Occipital lobe (tissue), 2 donors: ENCODE data around the gene CC2D2A. TPM values are rescaled to one million over a fixed set of nuclear protein-coding genes. Genes with fewer than 3 reads are reported as not detected.
"Not testable (repeated sequence)": the region's sequence is repeated elsewhere in the genome, so short reads cannot be mapped to it uniquely, and the experiment has no call there.

Experiments
- DNase-seq: peaks from one replicate; lab custom pipeline; 2025; lab: John Stamatoyannopoulos, UW
- total RNA-seq: library from RNA; depleted of rRNA; stranded (reverse); fragments of >200 nt; gene quantifications from one replicate; pipeline ENCODE4 v1.2.3, GENCODE V29; 2014

CC2D2A gene
- total RNA-seq, 1 donor from 2014 or later, result 19.8 TPM

GRCh38 chr4:15513545-15513944, 43.9 kb downstream of the CC2D2A start:
- DNase-seq, result no peak

DNA sequence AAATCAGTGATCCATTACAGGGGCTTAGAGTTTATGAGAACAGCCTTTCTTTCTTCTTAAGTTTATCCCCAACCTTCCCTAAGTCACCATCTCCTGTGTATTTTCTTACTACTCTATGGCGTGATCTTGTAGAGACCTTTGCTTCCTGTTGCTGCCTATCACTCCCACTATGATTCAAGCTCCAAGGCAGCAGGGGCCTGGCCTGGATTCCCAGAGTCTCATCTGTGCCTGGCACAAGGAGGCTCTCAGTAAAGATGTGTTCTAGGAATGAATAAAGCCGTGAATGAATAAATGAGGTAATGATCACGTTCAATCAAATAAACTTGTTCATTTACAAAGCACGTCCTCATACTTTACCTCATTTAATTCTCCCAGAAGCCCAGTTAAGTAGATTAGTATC, 45.4 kb downstream of the CC2D2A start:
- no peak for DNase-seq

- no peak for DNase-seq
These were observed 46.8 kb downstream of the CC2D2A start for GRCh38 chr4:15516494-15516893.

DNA sequence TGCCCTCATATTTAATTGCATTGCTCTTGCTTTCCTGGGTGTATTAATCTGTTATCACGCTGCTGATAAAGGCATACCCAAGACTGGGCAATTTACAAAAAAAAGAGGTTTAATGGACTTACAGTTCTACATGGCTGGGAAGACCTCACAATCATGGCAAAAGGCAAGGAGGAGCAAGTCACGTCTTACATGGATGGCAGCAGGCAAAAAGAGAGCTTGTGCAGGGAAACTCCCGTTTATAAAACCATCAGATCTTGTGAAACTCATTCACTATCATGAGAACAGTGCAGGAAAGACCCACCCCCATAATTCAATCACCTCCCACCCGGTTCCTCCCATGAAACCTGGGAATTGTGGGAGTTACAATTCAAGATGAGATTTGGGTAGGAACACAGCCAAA, 48.0 kb downstream of the CC2D2A start:
- not testable (repeated sequence) for DNase-seq

GRCh38 chr4:15521442-15522039, 51.9 kb downstream of the CC2D2A start:
- DNase-seq, result no peak

- no peak for DNase-seq
These were observed 55.4 kb downstream of the CC2D2A start for GRCh38 chr4:15525080-15525479.

GRCh38 chr4:15526924-15527592, 57.4 kb downstream of the CC2D2A start:
- DNase-seq, result no peak

- DNase-seq, result no peak
These were observed 62.1 kb downstream of the CC2D2A start for GRCh38 chr4:15531792-15532191.

- no peak for DNase-seq
These were observed 64.1 kb downstream of the CC2D2A start for GRCh38 chr4:15533817-15534216.

- no peak for DNase-seq
These were observed 65.9 kb downstream of the CC2D2A start for GRCh38 chr4:15535599-15535998.

GRCh38 chr4:15536552-15537499, 67.1 kb downstream of the CC2D2A start:
- no peak for DNase-seq

DNA sequence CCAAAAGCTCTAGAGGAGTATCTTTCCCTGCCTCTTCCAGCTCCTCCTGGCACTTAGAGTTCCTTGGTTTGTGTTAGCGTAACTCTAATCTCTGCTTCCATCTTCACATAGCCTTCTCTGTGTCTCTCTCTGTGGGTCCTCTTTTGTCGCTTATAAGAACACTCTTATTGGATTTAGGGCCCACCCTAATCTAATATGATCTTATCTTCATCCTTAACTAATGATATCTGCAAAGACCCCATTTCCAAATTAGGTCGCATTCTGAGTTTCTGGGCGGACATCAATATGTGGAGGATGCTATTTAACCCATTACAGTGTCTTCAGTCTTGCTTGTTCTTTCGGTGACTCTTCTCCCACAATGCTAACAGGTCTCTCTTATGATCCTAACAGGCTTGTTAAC, 72.3 kb downstream of the CC2D2A start:
- DNase-seq, result no peak

DNA sequence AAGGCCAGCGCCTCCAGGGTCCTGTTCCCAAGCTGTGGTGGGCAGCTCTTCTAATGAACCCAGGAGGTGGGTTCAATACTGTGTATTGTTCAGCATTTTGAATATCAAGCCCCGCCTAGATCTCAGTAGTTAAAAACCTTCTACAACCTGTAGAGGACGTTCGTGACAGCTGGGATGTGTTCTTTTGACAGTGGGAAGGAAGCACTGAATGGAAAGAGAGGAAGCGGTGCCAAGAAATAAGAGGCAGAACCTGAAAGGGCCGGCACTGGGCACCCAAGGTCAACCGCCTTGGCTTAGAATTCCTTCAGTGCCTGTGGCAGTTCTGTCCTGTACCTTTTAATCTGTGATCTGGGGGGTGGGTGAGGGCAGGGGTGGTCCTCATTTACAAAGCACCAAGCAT, 73.1 kb downstream of the CC2D2A start:
- no peak for DNase-seq

GRCh38 chr4:15543537-15544247, 74.0 kb downstream of the CC2D2A start:
- no peak for DNase-seq

DNA sequence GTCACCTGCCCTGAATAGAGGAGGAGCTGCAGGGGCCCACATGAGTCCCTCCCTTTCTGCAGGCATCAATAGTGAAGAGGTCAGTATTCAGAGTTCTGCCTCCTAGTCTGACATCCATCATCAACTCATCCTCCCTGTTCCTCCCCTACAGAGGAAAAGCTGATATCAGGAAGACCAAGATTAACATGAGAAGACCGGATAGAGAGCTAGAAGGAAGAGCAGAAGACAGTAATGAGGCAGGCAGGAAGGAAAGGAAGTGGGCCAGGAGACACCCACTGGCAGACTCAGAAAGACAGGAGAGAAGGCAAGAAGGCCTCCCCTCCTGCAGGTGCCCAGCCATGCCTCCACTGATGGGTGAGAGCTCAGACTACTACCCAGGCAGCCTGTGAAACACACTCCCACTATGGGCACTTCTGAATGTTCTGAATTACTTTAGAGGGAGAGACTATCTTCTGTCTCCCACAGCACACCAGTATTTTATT, 74.6 kb downstream of the CC2D2A start:
- no peak for DNase-seq

- DNase-seq, result no peak
These were observed 75.7 kb downstream of the CC2D2A start for GRCh38 chr4:15545371-15545770.

DNA sequence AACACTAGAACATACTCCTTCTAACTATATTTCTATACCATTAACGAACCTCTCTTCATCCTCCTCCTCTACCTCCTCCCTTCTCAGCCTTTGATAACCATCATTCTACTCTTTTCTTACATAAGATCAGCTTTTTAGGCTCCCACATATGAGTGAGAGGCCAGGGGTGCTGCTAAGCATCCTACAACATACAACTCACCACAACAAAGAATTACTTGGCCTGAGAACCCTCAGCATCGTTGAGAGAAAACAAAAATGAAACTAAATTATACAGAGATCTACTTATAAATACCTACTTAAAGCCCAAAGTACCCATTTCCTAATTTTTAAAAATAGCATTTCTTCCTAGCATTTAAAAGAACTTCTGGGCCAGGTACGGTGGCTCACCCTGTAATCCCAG, 77.7 kb downstream of the CC2D2A start:
- no peak for DNase-seq

DNA sequence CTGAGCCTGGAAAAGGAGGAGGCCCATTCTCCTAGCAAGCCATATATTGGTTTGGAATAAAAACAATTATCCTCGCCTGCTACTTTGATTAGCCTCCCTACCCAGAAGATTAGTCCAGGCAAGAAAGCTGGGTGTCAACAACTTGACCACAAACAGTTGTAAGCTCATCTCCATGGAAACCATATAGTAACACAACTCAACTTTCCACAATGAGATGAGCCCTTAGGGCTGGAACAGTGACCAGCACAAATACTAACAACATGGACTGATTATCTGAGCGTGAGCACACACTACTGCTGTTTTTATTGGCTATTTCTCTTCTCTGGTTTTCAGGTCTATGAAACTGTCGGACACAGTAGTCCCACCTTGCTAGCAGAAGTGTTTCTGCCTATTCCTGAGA, 80.8 kb downstream of the CC2D2A start:
- DNase-seq, result no peak

GRCh38 chr4:15551740-15552446, 82.2 kb downstream of the CC2D2A start:
- DNase-seq, result no peak

DNA sequence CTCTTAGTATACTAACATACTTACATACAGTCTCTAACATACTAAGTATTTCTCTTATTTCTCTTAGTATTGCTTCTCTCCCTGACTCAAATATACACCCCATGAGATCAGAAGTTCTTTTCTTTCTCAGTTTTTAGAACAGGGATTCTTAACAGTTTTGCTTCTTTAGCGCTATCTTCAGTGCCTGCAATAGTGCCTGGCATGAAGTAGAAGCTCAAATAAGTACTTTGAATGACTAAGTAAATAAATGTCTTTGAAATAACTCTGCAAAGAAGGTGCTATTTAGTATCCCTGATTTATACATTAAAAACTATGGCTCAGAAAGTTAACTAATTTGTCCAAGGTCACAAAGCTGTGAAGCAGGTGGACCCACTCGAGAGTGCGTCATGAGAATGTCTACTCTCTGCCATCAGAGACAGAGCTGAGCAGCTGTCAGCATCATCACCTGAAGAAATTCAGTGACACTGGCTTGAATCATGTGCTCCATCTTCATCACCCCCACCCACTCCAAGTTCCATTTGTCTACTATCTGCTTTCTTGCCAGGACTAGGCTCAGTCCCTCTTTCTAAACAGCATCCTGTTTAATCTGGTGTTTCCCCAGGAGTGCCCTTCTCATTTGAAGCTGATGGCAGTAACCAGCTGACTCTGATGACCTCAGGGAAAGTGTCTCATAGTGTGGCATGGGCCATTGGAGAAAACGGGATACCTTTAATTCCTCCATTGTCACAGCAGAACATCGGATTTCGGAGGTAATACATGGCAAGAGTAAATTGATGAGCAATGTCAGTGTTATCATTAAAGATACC, 83.1 kb downstream of the CC2D2A start:
- DNase-seq, result no peak
